GM18511 (cell line): ENCODE data around the gene TEAD1.

Experiments used
- ATAC-seq: cut with Tn5 transposase; IDR thresholded peaks from one replicate; pipeline ENCODE4 v1.9.1; 2021; ENCODE audit warnings: mild to moderate bottlenecking, moderate library complexity; ENCODE audit not compliant: unreplicated experiment

Gene TEAD1

DNA sequence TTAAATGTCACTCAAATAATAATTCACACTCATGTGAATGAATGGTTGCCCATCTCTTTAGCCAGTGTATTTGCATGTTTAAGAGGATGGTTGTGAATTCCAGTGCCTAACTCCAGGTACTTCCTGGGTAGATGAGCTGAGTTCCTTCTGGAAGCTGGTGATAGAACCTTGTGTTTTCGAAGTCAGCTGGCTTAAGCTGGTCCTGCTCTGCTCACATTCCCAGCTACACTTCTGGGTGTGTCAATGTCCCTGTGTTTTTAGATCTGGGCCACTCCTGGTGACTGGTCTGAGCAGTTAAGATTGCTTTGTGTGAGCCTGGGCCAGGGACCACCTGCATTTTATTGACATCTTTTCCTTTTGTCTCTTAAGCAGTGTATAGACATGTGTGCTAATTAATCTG, 10.6 kb downstream of the TEAD1 start:
- no peak for ATAC-seq

DNA sequence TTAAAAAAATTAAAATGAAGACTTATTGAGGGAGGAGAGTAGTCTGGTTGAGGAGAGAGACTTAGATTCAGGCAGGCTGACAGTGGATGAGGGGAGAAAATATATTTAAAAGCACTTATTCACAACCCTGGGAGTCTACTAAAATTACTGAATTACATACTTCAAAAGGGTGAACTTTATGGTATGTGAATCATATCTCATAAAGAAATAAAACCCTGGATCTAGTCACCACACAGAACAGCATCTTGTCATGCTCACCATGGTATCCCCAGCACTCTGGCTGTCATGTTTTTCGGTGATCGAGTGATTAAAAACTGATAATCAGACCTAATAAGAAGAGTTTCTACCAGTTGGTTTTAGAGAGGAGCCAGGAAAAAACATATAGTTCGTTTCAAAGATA, 11.0 kb downstream of the TEAD1 start:
- ATAC-seq = no peak

DNA sequence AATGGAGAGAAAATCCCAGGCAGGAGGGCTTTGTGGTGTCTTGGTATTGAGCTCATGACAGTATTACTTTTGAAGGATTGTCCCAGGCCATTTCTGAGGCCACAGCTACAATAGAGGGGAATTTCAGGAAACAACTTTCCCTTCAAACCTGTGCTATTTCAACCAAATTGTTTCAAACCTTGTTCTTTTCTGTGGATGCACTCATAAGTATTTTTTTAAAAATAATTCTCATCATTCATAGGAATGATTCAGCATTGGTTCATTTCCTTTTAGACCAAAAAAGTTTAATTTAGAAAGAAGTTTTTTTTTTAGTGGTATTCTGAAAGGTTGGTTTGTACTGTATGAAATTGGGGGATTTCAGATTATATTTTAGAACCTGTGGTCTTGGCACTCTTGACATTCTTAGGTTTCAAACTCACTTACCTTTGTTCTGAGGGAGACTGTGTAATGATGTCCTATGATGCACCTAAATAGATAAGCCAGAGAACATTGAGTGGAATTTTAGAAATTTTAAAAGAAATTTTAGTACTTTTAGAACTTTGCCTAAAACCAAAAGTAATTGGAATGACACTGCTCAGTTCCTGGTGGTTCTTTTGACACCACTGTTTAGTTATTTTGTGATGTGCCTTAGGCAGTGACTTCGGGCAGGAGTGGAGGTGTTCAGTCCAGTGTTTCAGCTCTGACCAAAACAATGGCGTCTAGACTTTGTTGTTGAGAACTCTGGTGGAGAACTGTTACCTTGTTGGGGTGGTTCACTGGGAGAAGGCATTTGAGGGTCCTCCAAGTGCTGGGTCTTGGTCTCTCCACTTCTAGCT, 12.2 kb downstream of the TEAD1 start:
- no peak for ATAC-seq

DNA sequence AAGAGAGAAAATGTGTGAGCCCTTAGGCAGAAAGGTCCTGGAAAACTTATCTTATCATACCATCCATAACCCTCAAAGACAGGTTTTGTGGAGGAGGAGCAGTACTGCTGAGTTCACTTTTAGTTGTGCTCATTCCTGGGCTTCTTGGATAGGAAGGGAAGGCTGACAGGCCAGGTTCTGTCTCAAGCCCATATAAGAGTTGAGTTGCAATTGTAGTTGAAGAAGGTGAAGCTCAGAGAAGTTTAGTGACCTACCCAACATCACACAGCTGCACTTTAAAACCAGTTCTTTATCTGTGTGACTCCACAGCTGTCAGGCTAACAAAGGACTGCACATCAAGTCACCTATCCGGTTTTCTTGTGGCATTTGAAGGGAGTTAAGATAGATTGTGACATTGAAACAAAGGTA, 13.0 kb downstream of the TEAD1 start:
- ATAC-seq = no peak

DNA sequence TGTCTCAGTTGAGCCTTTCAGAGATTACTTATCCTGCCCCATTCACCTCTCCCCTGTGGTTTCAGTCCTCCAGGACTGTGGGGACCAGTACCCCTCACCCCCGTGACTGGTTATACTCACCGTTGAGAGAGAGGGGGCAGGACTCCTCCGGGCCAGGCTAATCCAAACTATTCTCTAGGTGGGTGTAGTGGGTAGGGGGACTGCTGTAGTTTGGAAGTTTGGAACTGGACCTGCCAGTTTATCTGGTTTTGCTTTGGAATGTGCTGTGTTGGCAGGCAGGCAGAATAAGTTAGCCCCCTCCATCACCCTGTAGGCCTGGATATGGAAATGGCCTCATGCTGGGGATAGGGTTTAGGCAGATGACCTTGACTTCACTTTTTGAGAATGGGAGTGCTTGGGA, 13.5 kb downstream of the TEAD1 start:
- no peak for ATAC-seq

DNA sequence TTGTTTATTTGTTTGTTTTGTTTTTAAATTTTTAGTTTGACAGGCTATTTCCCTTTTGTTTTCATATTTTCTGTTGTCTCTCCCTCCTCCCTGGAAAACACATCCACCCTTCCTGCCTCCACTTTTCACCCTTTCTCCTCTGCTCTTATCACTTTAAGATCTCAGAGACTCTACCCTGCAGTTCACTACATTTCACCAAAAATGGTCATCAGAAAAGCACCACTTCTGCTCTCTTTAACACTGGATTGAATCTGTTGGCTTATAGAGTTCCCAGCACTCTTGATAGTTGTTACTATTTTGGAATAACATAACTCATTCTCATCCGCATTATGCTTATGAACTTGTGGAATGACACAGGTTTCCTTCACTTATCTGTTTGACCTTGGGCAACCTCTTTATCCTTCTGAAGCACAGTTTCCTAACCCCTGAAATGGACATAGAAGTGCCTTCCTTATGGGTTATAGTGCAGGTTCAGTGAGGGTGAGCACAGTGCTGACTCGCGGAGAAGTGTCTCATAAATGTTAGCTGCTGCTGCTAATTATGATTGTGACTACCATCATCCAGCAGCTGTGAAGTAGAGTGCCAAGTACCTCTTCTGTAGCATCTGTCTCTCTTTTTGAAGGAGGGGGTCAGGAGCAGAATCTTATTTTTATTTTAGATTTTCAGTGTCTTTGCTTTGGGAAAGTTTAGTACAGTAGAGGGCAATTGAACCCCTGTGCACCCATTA, 15.0 kb downstream of the TEAD1 start:
- no peak for ATAC-seq

DNA sequence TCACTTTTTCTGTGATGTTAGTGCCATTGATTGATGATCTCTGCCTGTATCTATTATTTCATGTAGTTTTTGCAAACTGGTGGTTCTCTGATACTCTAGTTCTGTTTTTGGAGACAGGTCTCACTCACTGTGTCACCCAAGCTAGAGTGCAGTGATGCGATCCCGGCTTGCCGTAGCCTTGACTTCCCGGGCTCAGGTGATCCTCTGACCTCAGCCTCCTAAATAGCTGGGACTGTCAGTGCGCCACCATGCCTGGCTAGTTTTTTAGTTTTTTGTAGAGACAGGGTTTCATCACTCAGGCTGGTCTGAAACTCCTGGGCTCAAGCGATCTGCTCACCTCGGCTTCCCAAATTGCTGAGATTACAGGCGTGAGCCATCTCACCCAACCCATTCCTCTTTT, 16.4 kb downstream of the TEAD1 start:
- ATAC-seq = no peak

DNA sequence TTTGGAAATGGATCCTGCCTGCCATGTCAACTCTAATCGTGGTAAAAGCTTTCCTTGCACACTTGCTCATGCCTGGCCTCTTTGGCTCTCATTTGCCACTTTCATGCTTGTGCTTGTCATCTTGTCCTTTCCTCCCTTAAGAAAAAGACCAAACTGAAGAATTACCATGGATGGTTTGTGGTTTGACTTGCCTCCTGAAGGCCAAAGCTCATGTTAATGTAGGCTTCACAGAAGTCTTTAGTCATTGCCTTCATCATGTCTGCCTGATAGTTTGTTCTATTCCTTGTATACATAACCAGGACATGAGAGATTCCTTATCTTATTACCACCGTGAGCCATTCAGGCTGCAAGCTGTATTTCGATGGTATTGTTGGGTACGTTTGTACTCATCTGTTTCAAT, 17.3 kb downstream of the TEAD1 start:
- ATAC-seq = no peak

DNA sequence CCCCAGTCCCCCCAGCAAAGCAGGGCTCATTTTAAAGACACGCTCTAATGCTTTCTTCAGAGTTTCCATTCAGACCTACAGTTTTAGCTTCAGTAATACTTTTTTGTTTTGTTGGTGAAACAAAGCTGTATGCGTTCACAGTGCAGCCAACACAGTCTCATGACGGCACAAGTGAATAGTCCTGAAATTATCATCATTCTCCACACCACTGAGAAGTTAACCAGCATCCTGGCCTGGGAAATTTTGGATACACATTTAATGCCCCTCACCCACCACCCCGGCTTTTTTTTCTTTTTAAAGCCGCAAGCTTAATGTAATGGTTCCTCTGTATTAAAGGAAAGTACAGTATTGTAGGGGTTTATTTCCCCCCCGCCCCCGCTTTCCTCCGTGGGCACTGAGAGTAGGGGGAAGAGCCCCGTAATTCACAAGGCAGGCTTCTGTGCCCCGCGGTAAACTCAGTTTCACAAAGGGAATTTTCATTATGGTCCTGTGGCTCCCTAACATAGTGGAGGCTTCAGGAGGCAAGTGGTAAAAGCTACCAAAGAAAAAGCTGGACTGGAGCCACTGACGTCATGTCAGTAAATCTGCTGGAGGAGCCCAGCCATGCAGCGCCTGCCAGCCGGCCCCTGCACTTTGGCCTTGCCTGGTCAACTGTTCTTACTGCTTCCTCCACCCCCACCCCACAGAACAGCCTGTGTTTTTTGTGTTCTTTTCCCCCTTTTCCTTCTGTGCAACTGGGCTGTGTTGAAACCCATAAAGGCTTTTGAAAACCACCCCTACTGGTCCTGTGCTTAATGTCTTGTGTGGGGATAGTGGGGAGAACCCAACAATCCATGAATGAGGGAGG, 18.2 kb downstream of the TEAD1 start:
- ATAC-seq = no peak

DNA sequence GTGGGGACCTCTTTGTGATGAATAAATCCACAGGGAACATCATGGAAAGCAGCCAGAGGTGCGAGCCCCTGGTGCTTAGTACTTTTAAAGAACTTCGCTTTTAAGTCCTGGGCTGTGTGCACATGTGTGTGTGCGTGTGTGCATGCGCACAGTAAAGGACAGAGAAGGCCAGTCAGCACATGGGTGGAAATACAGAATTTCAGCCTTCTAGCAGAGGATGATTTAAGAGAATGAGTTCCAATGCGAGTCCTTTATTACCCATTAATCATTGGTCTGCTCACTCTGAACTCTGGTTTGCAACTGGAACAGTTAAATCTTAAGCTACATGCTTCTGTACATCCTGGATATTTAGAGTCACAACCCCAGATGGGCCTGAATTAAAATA, 18.9 kb downstream of the TEAD1 start:
- ATAC-seq = no peak

DNA sequence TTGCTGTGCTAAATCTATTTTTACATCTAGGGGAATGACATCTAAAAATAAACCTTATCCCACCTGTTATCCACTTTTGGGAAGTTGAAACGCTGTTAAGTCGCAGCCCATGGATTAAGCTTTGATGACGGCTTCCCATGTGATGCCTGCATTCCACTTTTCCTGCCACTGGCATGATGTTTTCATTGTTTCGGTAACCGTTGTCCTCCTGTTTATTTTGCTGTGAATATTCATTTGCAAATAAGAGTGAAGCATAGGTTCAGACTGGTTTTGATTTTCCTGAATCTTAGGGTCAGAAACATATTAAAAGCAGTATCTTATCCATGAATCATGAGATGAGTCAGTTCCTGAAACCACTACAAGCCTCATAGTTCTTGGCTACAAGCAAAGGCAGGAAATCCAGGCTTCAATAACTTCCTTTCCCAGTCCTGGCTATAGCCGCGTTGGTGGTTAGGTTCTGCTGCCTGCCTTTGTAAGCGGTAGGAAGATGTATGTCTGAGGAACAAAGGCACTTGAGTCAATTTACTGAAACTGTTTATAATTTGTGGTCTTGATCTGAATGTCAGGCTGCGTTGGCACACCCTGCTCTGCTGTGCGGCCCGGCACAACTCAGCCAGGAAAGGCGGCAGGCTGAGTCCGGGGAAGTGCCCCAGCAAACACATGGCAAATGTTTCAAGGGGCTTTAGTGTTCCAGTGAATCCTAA, 19.4 kb downstream of the TEAD1 start:
- no peak for ATAC-seq

DNA sequence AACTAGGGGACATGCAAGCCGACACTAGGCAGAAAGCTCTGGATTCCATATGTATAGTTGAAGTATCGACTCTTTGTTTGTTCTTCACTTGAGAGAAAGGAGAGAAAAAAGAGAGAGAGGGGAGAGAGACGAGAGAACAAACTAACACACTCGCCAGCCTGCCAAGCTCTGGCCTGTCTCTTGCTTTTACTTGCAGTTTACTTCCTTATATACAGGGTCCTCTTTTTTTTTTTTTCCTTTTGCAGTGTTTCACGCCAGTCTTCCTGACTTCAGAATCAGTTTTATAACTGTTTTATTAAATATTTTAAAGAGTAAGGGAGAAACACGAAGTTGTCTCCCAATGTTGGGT, 19.9 kb downstream of the TEAD1 start:
- ATAC-seq = no peak

DNA sequence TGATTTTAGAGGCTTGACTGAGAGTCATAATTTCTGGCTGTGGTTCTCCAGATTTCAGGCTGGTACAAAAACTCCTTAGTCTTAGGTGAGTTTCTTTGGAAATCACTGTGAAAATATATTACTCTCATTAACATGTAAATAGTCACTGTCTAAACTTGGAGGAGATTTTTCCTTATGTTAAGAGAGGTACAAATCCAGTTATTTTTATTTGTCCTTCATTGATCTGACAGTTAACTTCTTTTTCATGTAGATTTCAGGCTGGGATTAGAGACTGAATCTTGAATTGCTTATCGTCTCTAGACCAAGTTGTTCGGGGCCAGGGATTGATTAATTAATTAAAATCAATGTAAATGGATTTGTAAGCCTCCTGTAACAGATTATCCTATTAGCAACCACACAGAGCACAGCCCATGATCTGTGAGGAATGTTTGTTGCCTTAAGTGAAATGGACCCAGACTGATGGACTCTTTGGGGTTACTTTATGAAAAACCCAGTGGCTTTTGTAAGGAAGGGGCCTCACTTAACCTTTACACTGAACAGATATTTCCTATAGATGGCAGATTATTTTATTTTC, 21.1 kb downstream of the TEAD1 start:
- ATAC-seq = no peak

DNA sequence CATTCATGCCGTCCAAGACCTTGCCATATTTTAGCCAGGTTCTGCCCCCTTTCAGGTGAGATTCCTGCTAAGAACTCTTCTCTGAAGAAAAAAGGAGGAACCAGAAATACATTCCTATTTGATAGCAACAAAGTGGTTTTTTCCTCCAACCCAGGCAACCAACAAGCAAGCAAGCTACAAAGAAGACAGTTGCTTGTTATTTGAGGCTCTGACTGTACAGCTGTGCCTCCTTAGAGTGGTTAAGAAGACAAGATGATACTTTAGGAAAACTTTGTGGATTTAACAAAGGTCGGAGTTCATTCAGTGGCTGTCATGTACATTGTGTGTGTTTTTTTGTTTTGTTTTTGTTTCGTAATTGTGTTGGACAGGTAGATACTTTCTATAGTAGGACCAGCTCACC, 21.7 kb downstream of the TEAD1 start:
- no peak for ATAC-seq

DNA sequence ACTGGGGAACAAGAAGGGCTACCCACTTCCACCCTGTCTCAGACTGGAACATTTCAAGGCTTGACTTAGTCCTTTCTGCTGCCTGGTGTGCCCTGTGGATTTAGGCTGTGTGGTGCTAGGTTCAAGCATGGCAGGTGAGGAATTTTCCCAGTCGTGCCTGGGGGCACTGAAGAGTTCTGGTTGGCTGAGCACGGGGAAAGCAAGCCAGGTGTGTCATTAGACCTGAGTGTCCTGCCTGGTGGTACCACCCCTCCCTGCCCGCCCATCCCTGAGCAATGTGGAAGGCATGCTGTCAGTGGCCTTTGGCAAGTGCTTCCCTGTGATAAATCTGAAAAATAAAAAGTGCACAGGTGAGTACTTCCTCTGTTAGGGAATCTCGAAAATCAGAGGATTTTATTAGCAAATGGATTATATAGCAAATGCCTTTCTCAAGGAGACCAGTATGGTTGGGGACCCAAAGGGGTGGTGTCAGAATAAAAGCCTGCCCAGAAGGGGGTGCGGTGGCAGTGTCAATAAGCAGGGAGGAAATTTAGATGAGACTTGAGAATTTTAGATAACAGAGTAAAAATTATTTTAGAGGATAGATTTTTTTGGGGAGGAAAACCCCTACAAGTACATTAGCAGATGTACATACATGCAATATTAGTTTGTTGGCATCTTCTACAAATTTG, 22.8 kb downstream of the TEAD1 start:
- ATAC-seq = no peak

DNA sequence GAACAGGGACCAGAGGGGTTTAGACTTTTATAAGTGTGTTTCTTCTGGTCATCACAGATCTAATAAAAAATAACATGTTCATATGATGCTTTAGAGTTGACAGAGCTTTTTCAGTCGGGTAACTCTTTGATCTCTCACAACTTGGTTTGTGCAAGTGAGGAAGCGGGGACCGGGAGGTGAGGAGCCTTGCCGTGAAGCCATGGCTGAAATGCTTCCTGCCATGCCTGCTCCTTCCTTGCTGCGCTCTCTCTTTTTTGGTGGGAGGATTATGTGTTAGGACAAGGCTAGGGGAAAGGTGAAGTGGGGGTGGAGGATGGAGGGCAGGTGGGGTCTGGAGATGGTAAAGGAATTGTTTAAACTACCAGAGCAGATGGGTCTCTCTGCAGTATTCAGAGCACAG, 23.8 kb downstream of the TEAD1 start:
- no peak for ATAC-seq

DNA sequence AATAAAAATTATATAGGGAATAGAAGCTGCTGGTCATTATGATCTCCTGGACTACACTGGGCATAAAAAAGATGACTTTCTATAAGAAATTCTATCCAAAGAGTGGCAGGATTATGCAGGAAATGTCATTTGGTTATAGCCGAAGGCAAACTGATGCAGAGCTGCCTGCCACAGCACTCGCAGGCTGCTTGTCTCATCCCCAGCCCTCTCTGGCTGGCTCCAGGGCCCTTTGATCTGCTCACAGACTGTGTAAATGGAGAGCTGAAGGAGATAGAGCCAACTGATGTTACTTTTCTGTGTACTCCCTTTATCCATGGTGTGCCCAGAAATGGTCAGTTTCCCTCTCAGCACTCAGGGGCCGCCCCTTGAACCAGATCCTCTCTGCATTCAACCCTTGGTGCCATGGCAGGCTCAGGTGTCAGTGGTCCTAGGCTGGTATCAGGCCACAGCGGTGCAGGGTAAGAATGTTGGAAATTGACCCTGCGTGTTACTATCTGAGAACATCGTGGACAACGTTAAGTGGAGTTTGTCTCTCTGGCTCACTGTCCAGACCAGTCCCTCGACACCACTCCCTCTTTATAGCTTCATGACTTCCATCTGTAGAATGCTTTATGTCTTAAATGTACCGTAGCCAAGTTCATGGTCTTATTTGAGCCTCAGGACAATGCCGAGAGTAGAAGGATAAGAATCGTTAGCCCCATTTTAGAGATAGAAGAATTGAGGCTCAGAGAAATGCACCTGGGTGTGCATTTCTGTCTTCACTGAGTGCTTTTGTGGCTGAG, 27.8 kb downstream of the TEAD1 start:
- no peak for ATAC-seq

DNA sequence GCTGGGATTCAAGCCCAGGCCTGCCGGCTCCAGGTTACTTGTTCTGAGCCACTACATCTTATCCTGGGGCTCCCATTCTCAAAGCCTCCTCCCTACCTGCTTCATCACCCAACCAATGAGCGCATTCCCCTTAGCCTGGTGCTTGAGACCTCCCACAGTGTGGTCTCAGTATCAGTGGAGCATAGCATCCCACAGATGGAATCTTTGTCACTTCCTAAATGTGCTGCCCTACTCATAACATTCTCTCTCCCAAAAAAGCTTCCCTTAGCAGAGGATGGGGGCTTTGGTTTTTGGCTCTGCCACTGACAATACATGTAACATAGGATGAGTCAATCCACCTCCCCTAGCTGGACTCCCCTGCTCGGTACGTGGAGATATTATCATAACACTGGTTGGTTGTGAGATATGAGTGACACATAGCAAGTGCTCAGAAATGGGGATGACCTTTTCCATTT, 28.8 kb downstream of the TEAD1 start:
- ATAC-seq = no peak

DNA sequence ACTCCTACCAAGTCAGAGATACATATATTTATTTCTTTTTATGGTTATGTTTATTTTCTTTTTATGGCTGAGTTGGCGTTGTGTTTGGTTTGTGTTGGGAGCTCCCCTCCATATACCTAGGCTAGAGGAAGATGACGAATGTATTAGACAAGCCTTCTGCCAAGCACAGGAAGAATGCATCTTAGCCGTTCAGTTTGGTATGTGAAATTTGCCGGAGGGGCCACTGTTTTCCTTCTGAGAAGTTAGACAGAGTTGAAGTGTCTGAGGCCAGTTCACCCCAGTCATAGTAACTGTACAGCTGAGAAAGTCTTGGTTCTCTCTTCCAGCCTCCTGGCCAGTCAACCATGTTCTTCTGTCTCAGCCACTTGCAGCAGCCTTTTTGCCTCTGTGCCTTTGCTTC, 29.8 kb downstream of the TEAD1 start:
- no peak for ATAC-seq
